Breast epithelium (tissue), 3 donors: Measurements from ENCODE around the gene GSK3A.

ENCODE experiments used
- CTCF ChIP-seq, 3 donors: fragments of 450-650 bp; IDR thresholded peaks; one replicate each; pipeline ENCODE4 v1.5.1; 2016 to 2017; ENCODE audit warnings: antibody characterized with exemption in 3 of 3, mild to moderate bottlenecking in 3 of 3, moderate library complexity in 3 of 3
- POLR2A ChIP-seq: fragments of 450-650 bp; IDR thresholded peaks from one replicate; pipeline ENCODE4 v1.6.1; 2016; ENCODE audit warnings: antibody characterized with exemption, mild to moderate bottlenecking, moderate library complexity
- POLR2AphosphoS5 ChIP-seq, 3 donors: sonication (generic); formaldehyde crosslinking; IDR thresholded peaks; one replicate each; pipeline ENCODE4 v1.6.1; 2017; ENCODE audit warnings: antibody characterized with exemption in 3 of 3

- no peak for TF ChIP-seq CTCF (IDR thresholded peaks at IDR 0.05)
- TF ChIP-seq POLR2A, result no peak
- peak in 2 of 3 donors; percentile 43 to 46 for TF ChIP-seq POLR2AphosphoS5 (IDR thresholded peaks at IDR 0.05)
Observed at GRCh38 chr19:42277821-42278451, 35.5 kb upstream of the GSK3A start.
